ENCODE data around the gene CNNM1.

The CNNM1 gene

DNA sequence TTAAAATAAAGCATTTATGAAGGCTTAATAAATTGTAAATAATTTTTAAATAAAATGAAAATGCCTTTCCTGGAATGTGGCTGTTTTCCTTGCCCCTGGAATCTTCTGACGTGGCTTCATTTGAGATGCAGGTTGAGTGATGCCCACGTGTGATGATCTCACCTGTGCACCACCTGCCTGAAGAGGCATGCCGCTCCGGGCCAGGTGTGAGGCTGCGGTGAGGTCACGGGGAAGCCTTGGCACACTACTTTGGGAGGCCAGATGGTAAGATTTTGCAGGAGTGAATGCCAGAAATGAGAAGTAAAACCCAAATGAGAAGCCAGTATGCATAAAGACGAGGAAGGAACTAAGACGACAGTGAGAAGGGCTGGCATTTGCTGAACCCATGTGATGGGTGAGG lies 65.1 kb downstream of the CNNM1 start:
- TF ChIP-seq, protein P1, sequence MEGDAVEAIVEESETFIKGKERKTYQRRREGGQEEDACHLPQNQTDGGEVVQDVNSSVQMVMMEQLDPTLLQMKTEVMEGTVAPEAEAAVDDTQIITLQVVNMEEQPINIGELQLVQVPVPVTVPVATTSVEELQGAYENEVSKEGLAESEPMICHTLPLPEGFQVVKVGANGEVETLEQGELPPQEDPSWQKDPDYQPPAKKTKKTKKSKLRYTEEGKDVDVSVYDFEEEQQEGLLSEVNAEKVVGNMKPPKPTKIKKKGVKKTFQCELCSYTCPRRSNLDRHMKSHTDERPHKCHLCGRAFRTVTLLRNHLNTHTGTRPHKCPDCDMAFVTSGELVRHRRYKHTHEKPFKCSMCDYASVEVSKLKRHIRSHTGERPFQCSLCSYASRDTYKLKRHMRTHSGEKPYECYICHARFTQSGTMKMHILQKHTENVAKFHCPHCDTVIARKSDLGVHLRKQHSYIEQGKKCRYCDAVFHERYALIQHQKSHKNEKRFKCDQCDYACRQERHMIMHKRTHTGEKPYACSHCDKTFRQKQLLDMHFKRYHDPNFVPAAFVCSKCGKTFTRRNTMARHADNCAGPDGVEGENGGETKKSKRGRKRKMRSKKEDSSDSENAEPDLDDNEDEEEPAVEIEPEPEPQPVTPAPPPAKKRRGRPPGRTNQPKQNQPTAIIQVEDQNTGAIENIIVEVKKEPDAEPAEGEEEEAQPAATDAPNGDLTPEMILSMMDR (IDR thresholded peaks at IDR 0.05; ENCODE audit: control insufficient read depth, insufficient read depth, low read depth, low read length, missing control alignments), result no peak
- no peak for DNase-seq (ENCODE audit: low read depth)
- H3K4me3 ChIP-seq (ENCODE audit: control insufficient read depth, low read depth, low read length), result no peak overlapping the region

DNA sequence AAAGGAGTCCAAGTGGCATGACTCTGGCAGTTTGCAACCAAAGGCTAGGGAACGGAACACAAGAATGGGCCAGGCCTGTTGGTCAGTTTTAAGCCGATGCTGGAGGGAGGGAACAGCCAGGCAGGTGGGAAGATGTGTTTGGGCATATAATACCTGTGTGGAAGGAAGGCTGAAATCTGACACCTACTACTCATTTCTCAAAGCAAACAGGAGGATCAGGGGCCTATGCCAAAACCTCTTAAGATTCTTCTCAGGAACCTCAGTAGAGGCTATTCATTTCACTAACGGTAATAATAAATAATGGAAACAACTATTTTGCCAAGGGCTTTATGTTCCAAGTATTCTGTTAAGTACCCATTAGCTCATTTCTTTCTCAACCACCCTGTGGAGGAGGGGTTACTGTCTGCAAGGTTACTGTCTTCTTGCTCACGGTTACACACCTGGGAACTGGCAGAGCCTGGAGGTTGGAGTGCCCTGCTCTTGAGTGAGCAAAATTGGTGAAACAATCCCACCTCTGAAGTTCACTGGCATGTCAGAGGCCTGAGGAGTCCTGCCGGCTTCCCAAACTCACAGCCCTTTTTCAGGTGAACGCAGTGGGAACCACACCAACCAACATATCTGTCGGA lies 65.7 kb downstream of the CNNM1 start:
- no peak overlapping the region for H3K4me3 ChIP-seq (ENCODE audit: control insufficient read depth, low read depth, low read length)
- DNase-seq (ENCODE audit: low read depth), result no peak
- TF ChIP-seq, protein P1 (IDR thresholded peaks at IDR 0.05; ENCODE audit: control insufficient read depth, insufficient read depth, low read depth, low read length, missing control alignments), result no peak

DNA sequence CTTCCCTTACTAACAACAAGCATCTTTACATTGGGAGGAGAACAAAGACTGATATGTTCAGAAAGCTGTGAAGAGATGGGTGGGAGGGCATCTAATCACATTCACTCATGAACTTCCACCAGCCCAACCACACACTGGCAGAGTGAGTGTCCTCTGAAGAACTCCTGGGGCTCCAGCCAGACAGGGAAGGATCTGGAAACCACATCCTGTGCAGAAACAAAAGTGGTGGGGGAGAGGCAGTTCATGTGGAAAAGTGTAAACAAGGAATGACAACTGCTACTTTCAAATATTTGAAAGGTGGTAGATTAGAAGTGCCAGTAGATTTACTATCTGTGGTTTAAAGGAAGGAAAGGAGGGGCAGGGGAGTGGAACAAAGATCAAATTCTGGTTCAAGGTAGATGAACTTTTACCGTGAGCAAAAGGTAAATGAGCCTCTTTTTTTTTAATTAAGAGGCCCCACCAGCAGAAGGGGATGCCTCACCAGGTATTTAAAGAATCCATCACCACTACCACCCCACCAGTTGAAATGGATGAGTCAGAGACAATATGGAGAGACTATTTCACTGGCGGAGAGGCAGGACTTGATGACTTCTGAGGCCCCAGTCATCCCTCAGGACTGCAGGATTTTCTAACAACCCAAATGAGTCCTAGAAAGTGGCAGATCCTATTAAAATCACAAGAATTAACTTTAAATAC lies 66.7 kb downstream of the CNNM1 start:
- TF ChIP-seq, protein P1 (IDR thresholded peaks at IDR 0.05; ENCODE audit: control insufficient read depth, insufficient read depth, low read depth, low read length, missing control alignments), result no peak
- DNase-seq (ENCODE audit: low read depth), result peak; percentile 52
- no peak overlapping the region for H3K4me3 ChIP-seq (ENCODE audit: control insufficient read depth, low read depth, low read length)

DNA sequence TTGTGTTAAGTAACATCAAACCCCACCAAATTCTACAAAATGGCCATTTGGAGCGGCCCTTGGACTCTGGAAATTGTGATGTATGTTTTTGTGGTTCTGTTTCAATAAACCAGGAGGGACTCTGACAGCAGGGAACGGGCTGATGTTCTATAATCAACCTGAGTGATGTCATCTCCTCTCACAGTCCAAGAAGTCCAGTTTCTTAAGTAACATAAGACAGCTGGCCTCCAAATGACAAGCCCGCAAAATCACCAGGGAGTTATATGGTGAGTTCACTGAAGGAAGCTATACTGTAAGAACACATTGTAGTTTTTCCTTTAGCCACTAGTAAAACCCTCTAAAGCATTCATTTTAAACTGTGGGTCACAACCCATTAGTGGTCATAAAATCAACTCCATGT lies 67.3 kb downstream of the CNNM1 start:
- DNase-seq (ENCODE audit: low read depth), result no peak
- H3K4me3 ChIP-seq (ENCODE audit: control insufficient read depth, low read depth, low read length), result no peak overlapping the region
- TF ChIP-seq, protein P1 (IDR thresholded peaks at IDR 0.05; ENCODE audit: control insufficient read depth, insufficient read depth, low read depth, low read length, missing control alignments), result no peak

DNA sequence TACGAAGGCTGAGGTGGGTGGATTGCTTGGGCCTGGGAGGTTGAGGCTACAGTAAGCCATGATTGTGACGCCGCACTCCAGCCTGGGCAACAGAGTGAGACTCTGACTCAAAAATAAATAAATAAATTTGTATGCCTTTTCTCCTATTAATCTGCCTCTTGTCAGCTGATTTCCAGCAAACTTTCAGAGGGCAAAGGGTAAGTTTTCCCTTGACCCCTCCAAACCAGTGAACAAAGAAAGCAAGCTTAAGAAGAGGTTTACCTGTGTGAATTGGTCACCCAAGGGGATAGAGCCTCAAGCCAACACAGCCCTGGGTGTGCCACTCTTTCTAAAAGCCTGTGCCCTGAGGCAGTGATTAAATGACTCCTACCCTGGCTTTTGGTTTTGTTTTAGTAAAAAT lies 70.5 kb downstream of the CNNM1 start:
- no peak overlapping the region for H3K4me3 ChIP-seq (ENCODE audit: control insufficient read depth, low read depth, low read length)
- DNase-seq (ENCODE audit: low read depth), result no peak
- TF ChIP-seq, protein P1 (IDR thresholded peaks at IDR 0.05; ENCODE audit: control insufficient read depth, insufficient read depth, low read depth, low read length, missing control alignments), result no peak

DNA sequence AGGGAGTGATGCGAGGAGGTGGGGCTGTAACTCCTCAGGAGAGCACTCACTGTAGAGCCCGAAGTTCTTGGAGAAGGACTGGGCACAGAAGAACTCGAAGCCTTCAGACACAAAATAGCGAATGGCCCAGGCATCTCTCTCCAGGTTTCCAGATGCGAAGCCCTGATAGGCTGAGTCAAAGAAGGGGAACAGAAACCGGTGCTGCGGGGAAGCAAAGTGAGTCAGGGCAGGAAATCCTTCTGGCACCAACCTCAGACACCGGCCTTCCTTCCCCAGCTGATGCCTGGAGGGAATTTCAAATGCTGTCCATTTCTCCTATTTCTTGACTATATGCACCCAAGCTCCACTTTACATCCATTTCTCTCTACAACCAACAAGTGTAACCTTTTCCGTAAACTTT lies 74.5 kb downstream of the CNNM1 start:
- no peak overlapping the region for H3K4me3 ChIP-seq (ENCODE audit: control insufficient read depth, low read depth, low read length)
- no peak for DNase-seq (ENCODE audit: low read depth)
- TF ChIP-seq, protein P1 (IDR thresholded peaks at IDR 0.05; ENCODE audit: control insufficient read depth, insufficient read depth, low read depth, low read length, missing control alignments), result no peak

All from AG09309 (cell line).